ENCODE data around the gene ZBTB20.

Gene ZBTB20

GRCh38 chr3:114595522-114596028 is 551.5 kb downstream of the ZBTB20 start:
- DNase-seq (ENCODE audit: low read depth in 1 of 2, low spot score in 1 of 2): no peak
- no peak for TF ChIP-seq JUND (IDR thresholded peaks at IDR 0.05; ENCODE audit: low read depth)
- in situ Hi-C loops (cut with HindIII; ENCODE audit: low pct_unique_long_range_greater_than_20kb, low sequenced_read_pairs): no loop called here

- in situ Hi-C loops (cut with HindIII; ENCODE audit: low pct_unique_long_range_greater_than_20kb, low sequenced_read_pairs): no loop called here
- no peak for DNase-seq (ENCODE audit: low read depth in 1 of 2, low spot score in 1 of 2)
- TF ChIP-seq JUND (IDR thresholded peaks at IDR 0.05; ENCODE audit: low read depth): no peak
Measured at GRCh38 chr3:114590309-114591047, 556.6 kb downstream of the ZBTB20 start.

DNA sequence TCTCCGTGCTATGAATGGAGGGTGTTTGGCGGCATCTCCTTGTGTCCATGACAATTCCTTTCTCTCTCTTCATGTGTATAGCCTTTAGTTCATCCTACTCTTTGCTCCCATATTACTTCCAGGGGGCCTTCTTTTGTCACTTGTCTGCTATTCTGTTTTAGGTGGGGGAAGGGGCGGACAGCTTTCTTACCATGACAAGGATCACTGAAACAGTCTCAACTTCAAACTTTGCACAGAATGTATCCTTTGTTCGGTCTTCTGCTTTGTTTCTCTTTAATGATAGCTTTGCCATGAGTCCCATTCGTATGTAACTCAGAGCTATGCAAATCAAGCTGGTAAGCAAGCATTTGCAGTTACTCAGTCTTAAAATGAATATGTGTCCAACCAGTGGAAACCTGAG is 559.1 kb downstream of the ZBTB20 start:
- TF ChIP-seq JUND (IDR thresholded peaks at IDR 0.05; ENCODE audit: low read depth): no peak
- DNase-seq (ENCODE audit: low read depth in 1 of 2, low spot score in 1 of 2): no peak
- in situ Hi-C loops (cut with HindIII; ENCODE audit: low pct_unique_long_range_greater_than_20kb, low sequenced_read_pairs): no loop called here

GRCh38 chr3:114586119-114586518 is 561.0 kb downstream of the ZBTB20 start:
- in situ Hi-C loops (cut with HindIII; ENCODE audit: low pct_unique_long_range_greater_than_20kb, low sequenced_read_pairs): no loop called here
- DNase-seq (ENCODE audit: low read depth in 1 of 2, low spot score in 1 of 2): no peak
- TF ChIP-seq JUND (IDR thresholded peaks at IDR 0.05; ENCODE audit: low read depth): no peak

- TF ChIP-seq JUND (IDR thresholded peaks at IDR 0.05; ENCODE audit: low read depth): no peak
- in situ Hi-C loops (cut with HindIII; ENCODE audit: low pct_unique_long_range_greater_than_20kb, low sequenced_read_pairs): no loop called here
- no peak for DNase-seq (ENCODE audit: low read depth in 1 of 2, low spot score in 1 of 2)
Measured at GRCh38 chr3:114585687-114586086, 561.4 kb downstream of the ZBTB20 start.

DNA sequence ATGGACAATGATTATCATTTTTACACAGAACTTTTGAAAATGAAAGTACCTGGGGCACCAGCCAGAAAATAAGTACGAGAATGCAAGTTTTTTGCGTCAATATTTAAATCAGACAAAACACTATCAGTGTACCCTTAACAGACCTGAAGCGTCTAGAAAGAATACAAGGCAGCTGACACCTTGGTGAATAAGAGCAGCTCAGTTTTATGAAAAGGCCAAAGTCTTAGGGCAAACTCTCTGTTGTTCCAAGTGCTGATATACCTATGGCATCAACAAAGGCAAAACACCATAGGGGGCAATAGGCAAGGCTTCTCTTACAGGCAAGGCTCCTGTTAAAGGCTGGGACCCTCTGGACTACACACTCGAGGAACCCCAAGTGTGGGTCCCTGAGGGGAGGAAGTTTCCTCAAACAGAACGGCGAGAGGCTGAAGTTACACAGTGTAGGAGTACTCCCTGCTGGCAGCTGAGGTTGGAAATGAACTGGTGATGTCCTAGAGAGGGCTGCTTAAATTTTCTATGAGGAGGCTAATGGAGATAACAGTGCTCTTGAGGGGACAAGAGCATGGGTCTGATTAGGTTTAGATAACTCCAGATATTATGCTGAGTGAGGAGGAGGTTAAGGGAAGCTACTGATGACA is 562.2 kb downstream of the ZBTB20 start:
- DNase-seq (ENCODE audit: low read depth in 1 of 2, low spot score in 1 of 2): no peak
- no peak for TF ChIP-seq JUND (IDR thresholded peaks at IDR 0.05; ENCODE audit: low read depth)
- in situ Hi-C loops (cut with HindIII; ENCODE audit: low pct_unique_long_range_greater_than_20kb, low sequenced_read_pairs): no loop called here

DNA sequence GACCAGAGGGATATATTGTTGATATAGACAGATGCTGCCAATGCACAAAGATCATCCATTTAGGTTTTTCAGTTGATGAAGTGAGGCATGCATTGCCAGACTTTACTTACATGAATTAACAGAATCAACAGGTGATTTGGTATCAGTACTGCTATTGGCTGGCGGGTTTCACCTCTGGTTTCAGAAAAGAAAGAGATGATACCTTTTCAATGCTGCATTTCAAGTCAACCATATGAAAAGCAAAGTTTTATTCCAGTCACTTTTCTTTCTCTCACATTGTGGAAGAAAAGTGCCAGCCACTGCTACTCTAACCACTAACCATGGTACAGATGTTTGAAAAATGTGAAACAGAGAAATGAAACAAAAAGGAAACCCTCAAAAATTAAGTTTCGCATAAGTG is 564.2 kb downstream of the ZBTB20 start:
- TF ChIP-seq JUND (IDR thresholded peaks at IDR 0.05; ENCODE audit: low read depth): no peak
- no peak for DNase-seq (ENCODE audit: low read depth in 1 of 2, low spot score in 1 of 2)
- in situ Hi-C loops (cut with HindIII; ENCODE audit: low pct_unique_long_range_greater_than_20kb, low sequenced_read_pairs): no loop called here

DNA sequence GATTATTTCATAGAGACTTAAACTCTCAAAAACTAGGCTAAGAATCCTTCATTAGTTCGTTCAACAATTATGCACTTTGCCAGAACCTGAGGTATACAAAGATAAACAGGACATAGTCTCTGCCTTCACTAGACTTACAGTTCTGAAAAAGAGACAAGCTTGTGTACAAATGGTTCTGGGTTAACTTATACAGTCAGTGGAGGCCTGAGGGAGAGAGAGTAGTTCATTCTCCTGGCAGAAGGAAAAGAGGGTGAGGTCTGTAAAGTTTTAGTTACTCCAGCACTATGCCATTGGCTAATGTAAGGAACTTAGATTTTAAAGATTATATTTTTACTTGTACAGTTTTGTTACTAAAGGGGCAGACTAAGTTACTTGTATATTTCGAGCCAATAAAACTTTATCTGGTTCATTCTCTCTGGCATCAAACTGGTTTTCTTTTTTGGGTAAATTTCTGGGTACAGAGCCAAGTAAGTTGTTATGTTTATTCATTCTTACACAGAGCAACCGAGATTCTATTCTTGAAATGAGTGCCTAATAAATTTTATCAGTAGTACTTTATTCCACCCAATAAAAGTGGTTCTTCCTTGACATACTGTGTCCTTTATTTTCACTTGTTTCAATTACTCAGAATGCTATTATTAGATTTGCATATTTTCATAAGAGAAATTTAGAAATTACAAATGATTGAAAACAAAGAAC is 574.6 kb downstream of the ZBTB20 start:
- in situ Hi-C loops (cut with HindIII; ENCODE audit: low pct_unique_long_range_greater_than_20kb, low sequenced_read_pairs): no loop called here
- DNase-seq (ENCODE audit: low read depth in 1 of 2, low spot score in 1 of 2): no peak
- TF ChIP-seq JUND (IDR thresholded peaks at IDR 0.05; ENCODE audit: low read depth): no peak

- no peak for DNase-seq (ENCODE audit: low read depth in 1 of 2, low spot score in 1 of 2)
- in situ Hi-C loops (cut with HindIII; ENCODE audit: low pct_unique_long_range_greater_than_20kb, low sequenced_read_pairs): no loop called here
- no peak for TF ChIP-seq JUND (IDR thresholded peaks at IDR 0.05; ENCODE audit: low read depth)
Measured at GRCh38 chr3:114571363-114571762, 575.7 kb downstream of the ZBTB20 start.

DNA sequence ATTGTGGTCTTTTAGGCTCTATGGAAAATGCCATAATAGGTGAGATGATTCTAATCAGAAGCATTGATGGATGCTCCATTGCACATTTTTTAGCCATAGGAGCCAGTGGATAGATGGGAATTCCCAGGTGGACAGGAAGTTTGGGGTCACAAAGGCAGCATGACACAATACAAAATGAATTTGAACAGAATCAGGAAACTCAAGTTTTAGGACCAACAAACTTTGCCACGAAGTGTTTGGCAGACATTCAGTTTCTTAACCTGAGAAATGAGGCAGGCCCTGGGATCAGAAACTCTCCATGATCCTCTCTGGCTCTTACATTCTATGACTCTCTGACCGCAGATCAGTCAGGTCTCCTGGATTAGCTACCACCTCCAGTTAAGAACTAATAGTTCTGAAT is 577.9 kb downstream of the ZBTB20 start:
- no peak for TF ChIP-seq JUND (IDR thresholded peaks at IDR 0.05; ENCODE audit: low read depth)
- in situ Hi-C loops (cut with HindIII; ENCODE audit: low pct_unique_long_range_greater_than_20kb, low sequenced_read_pairs): no loop called here
- DNase-seq (ENCODE audit: low read depth in 1 of 2, low spot score in 1 of 2): no peak

GRCh38 chr3:114567771-114568170 is 579.3 kb downstream of the ZBTB20 start:
- no peak for DNase-seq (ENCODE audit: low read depth in 1 of 2, low spot score in 1 of 2)
- no peak for TF ChIP-seq JUND (IDR thresholded peaks at IDR 0.05; ENCODE audit: low read depth)

DNA sequence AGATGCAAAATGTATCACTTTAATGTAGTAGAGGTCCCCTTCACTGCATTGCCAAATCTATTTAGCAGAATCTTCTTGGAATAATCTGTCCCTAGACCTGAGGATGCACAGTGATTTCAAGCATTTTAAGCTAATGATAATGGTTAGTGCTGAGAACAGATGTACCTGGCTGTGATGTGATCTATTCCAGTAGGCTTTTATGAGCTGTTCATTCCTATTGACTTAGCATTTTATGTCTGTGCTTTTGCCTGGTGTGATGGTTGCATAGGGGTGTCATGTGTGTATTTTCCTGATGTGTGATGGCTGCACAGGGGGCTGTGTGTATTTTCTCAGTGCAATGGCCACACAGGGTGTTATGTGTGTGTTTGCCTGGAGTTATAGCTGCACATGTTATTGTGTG is 580.3 kb downstream of the ZBTB20 start:
- DNase-seq (ENCODE audit: low read depth in 1 of 2, low spot score in 1 of 2): no peak
- in situ Hi-C loops (cut with HindIII; ENCODE audit: low pct_unique_long_range_greater_than_20kb, low sequenced_read_pairs): no loop called here

More at GRCh38 chr3:114567771-114568170, 579.3 kb downstream of the ZBTB20 start:
- in situ Hi-C loops (cut with HindIII; ENCODE audit: low pct_unique_long_range_greater_than_20kb, low sequenced_read_pairs): no loop called here

More for the DNA sequence above, 580.3 kb downstream of the ZBTB20 start:
- TF ChIP-seq JUND (IDR thresholded peaks at IDR 0.05; ENCODE audit: low read depth): no peak
